Ureter (tissue), 1 donor: ENCODE measurements around the gene C1QB. TPM values are rescaled to one million over a fixed set of nuclear protein-coding genes. Genes with fewer than 3 reads are reported as not detected.

Source experiments
- DNase-seq: peaks from one replicate; pipeline ENCODE4 v3.0.0-alpha.2; 2020; ENCODE audit warnings: low spot score
- total RNA-seq: library from RNA; stranded (reverse); gene quantifications from one replicate; pipeline ENCODE4 v1.2.4, GENCODE V29; 2023
- donor health status: DM: yes; HTN: yes; CAD: no.

The C1QB gene
- total RNA-seq, 1 donor from 2014 or later, result 92.9 TPM

- DNase-seq, result no peak
Measured at GRCh38 chr1:22635436-22635835, 17.6 kb upstream of the C1QB start.

DNA sequence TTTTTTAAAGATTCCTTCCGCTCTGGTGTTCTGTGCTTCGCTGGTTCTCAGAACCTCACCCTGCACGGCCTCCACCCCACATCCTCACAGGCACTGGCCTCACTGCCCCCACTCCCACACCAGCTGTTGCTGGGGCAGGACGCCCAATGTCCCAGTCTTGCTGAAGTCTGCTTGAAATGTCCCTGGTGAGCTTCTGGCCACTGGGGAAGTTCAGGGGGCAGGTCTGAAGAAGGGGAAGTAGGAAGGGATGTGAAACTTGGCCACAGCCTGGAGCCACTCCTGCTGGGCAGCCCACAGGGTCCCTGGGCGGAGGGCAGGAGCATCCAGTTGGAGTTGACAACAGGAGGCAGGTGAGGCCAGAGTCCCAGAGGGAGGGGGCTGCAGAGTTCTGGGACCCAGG lies 16.7 kb upstream of the C1QB start, which contains the start of gene C1QA:
C1QA (plus strand) TSS at position 276 of the 400 bp plus-strand sequence. CDS start 989 bp downstream, outside the sequence.
- DNase-seq, result no peak

DNA sequence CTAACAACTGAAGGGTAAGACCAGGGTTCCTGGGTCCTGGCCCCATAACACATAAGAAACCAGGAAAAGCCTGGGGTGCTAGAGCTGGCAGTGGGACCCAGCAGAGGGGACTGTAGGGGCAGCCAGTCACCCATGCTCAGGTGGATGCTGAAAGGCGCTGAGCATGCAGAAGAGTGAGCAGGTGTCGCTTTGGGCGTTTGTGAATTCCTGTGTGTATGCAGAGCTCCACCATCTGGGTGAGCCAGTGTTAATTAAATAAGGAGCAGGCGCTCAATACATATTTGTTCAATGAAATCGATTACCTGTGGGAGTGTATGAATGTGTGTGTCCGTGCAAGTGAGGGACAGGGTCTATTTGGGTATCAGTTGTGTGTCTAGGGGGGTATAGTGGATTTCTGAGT lies 16.1 kb upstream of the C1QB start:
- DNase-seq, result no peak

DNA sequence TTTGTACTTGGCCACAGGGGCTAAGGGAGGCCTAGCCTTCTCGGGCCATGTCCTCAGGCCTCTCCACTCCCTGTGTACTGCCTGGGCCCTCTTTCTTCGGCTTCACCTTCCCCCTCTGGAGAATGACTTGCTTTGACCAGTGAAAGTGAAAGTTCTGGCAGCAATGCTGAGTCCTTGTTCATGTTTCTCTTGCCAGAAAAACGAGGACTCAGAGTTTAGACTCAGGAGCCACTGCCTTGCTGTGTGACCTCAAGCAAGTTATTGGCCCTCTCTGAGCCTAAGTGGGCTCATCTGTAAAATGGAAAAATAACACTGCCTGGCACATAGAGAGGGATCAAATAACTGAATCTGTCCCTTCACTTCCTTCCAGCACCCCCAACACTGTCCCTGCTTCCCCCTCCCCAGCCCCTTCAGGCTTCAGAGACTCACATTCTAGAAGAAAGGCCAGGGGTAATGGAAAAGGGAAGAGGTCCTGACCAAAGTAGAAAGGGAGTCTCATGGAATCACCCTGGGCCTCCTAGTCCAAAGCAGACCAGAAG lies 15.1 kb upstream of the C1QB start:
- DNase-seq, result no peak

DNA sequence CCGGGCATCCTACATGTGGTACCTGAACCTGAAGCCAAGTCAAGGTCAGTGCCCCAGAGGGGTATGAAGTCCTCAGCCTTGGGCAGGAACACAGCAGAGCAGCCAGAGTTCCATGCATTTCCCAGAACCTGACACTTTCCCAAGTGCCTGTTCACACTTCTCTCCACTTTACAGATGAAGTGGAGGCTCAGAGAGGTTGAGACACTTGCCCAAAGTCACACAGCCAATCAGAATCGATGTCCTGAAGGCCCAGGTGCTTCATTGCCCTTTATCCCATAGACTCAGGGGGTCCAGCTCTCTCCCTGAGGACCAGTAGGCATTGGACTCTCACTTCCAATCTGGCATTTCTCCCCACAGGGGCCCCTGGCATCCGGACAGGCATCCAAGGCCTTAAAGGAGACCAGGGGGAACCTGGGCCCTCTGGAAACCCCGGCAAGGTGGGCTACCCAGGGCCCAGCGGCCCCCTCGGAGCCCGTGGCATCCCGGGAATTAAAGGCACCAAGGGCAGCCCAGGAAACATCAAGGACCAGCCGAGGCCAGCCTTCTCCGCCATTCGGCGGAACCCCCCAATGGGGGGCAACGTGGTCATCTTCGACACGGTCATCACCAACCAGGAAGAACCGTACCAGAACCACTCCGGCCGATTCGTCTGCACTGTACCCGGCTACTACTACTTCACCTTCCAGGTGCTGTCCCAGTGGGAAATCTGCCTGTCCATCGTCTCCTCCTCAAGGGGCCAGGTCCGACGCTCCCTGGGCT lies 14.4 kb upstream of the C1QB start:
- DNase-seq, result no peak

GRCh38 chr1:22639286-22639685 lies 13.8 kb upstream of the C1QB start:
- DNase-seq, result no peak

DNA sequence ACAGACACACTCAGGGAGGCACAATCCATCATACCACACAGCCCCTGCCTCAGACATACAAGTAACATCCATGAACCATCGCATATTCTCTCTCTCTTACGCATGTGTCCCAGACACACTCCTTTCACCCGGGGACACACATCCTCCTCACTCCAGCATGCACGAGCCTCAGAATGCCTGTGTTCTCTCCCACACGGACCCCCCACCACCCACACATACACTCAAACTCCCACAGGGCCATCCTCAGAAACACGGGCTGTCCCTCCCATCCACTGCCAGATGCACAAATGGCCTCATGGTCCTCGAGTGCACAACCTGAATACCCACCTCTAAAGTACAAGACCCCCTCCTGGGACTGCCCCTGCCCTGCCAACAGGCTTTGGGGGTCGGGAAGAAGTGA lies 11.8 kb upstream of the C1QB start:
- DNase-seq, result no peak

- DNase-seq, result peak; percentile 85
Measured at GRCh38 chr1:22641906-22642636, 11.0 kb upstream of the C1QB start.

- no peak for DNase-seq
Measured at GRCh38 chr1:22643381-22643780, 9.7 kb upstream of the C1QB start, which contains the start of gene C1QC. Gene C1QC (plus strand): TSS chr1:22643633. CDS start chr1:22644024, 391 bp downstream.

DNA sequence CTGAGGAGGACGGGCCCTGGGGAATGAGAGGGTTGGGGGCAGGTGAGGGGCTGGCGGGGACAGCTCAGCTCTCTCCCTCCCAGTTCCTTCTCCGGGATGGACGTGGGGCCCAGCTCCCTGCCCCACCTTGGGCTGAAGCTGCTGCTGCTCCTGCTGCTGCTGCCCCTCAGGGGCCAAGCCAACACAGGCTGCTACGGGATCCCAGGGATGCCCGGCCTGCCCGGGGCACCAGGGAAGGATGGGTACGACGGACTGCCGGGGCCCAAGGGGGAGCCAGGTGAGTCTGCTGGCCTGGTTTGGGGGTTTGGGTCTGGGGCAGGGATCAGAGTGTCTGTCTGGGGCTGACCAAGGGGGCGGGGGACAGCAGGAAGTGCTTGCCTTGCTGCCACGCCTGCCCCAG lies 9.1 kb upstream of the C1QB start:
- DNase-seq, result no peak

- DNase-seq, result no peak
Measured at GRCh38 chr1:22645931-22646330, 7.1 kb upstream of the C1QB start.

GRCh38 chr1:22646384-22646783 lies 6.7 kb upstream of the C1QB start:
- no peak for DNase-seq

GRCh38 chr1:22650089-22650693 lies 2.8 kb upstream of the C1QB start:
- no peak for DNase-seq

- no peak for DNase-seq
Measured at GRCh38 chr1:22651941-22652856, 837 bp upstream of the C1QB start.

DNA sequence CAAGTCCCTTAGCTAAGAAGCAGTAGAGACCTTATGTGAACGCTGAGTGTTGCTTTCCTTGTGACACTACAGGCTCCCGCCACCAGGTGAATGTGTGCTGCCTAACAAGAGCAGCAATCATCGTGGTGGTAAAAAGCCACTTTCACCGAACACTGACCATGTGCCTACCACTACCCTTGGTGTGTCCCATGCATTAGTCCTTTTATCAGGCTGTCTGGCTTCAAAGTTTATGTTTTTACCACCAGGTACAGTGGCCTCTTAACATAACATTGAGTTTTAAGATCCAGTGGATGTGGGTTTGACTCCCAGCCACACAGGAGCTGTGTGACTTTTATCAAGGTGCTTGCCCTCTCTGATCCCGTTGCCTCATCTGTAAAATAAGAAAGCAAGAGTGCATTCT lies 1.7 kb downstream of the C1QB start:
- DNase-seq, result no peak

GRCh38 chr1:22658385-22659163 lies 5.5 kb downstream of the C1QB start:
- no peak for DNase-seq

DNA sequence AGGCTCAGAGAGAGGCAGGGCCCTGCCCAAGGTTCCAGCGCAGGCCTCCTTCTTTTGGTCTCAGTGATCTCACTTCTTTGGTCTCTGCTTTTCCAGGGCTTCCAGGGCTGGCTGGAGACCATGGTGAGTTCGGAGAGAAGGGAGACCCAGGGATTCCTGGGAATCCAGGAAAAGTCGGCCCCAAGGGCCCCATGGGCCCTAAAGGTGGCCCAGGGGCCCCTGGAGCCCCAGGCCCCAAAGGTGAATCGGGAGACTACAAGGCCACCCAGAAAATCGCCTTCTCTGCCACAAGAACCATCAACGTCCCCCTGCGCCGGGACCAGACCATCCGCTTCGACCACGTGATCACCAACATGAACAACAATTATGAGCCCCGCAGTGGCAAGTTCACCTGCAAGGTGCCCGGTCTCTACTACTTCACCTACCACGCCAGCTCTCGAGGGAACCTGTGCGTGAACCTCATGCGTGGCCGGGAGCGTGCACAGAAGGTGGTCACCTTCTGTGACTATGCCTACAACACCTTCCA lies 7.7 kb downstream of the C1QB start:
- no peak for DNase-seq

DNA sequence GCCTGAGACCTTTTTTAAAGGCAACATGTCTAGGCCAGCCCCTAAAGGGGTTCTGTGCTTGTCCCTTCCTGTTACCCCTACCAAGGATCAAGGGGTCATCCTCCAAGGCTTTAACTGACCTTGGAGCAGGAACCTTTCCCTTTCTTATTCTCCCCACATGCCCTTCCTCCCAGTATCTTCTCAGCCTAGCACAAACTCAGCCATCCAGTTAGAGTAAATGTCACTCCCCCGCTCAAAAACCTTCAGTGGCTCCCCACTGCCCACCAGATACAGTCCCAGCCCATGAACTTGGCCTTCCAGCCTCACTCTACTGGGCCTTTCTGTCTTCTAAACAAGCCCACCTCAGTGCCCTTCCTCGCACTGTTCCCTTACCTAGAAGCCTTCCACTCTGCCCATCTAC lies 8.8 kb downstream of the C1QB start:
- no peak for DNase-seq

DNA sequence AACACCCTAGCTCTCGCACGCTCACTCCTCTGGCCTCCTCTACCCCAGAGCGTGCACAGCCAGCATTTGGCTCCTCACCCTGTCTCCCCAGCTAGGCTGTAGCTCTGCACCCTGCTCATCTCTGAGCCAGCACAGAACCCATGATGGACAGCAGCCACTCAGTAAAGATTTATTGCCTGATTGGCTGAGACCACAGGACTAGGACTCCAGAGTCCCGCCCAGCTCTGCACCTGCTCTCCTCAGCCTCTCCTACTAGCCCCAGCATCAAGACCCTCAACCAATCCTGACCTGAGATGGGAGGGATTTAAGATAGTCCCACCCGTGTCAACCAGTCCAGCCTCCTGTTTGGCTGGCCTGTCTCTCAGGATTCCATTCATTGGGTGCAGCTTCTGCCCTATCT lies 9.3 kb downstream of the C1QB start:
- DNase-seq, result no peak

DNA sequence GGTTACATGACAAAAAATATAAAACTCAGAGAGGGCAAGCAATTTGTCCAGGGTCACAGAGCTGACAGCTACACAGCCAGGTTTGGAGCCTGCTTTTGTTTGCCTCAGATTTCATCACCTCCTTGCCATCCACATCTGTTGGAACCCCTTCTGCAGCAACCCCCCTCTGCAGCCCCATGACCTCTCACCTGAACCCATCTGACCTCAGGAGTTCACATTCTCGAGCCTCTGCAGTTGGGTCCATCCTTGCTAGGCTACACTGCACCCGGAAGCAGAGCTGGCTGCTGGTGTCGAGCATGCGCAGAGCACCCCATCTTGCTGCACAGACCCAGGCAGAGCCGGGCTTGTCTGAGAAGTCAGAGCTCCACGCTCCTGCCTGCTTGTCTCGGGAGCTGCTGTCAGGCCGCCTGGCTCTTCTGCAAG lies 10.0 kb downstream of the C1QB start:
- DNase-seq, result no peak
